Measurements from ENCODE around the gene TPSAB1. TPM values are rescaled to one million over a fixed set of nuclear protein-coding genes. Genes with fewer than 3 reads are reported as not detected.
A peak's percentile ranks its signal among the peaks of the same experiment; 100 is the strongest.

TPSAB1 gene
- polyA plus RNA-seq, 6 donors from 2014 or later = not detected

GRCh38 chr16:1277617-1278282 is 37.2 kb downstream of the TPSAB1 start:
- H3K27me3 Mint-ChIP-seq = peaks cover 9 to 52% (median 34%) of the 10 kb centered on the region in 3 donors
- H3K4me1 Mint-ChIP-seq = peaks cover 0 to 3% (median 2%) of the 10 kb centered on the region in 3 donors
- H3K4me3 Mint-ChIP-seq = no peak overlapping the region
- peak overlapping the region in 1 of 6 donors; percentile 78 for H3K27ac Mint-ChIP-seq
- H3K9me3 Mint-ChIP-seq = peaks cover 0 to 1% (median 0%) of the 10 kb centered on the region in 7 donors
- ATAC-seq (ENCODE audit: low read depth in 2 of 2) (no peak), DNase-seq (no peak)
- peaks cover 0 to 5% of the 10 kb centered on the region in 2 donors for H3K36me3 Mint-ChIP-seq

- peaks cover 0 to 1% (median 0%) of the 10 kb centered on the region in 7 donors for H3K9me3 Mint-ChIP-seq
- H3K27me3 Mint-ChIP-seq = peaks cover 6 to 49% (median 27%) of the 10 kb centered on the region in 3 donors
- H3K27ac Mint-ChIP-seq = no peak overlapping the region
- no peak overlapping the region for H3K4me3 Mint-ChIP-seq
- H3K36me3 Mint-ChIP-seq = no peaks in the 10 kb centered on the region
- peaks cover 0 to 2% (median 0%) of the 10 kb centered on the region in 3 donors for H3K4me1 Mint-ChIP-seq
- ATAC-seq (ENCODE audit: low read depth in 2 of 2) (no peak), DNase-seq (no peak)
Observed at GRCh38 chr16:1278477-1278876, 38.0 kb downstream of the TPSAB1 start.

- no peak for DNase-seq
- Mint-ChIP-seq H3K9me3 (peaks cover 0 to 1% (median 0%) of the 10 kb centered on the region in 7 donors), H3K4me1 (peaks cover 0 to 2% (median 0%) of the 10 kb centered on the region in 3 donors), H3K4me3 (no peak overlapping the region), H3K36me3 (no peaks in the 10 kb centered on the region), H3K27me3 (peaks cover 6 to 53% (median 25%) of the 10 kb centered on the region in 3 donors), H3K27ac (no peak overlapping the region)
- ATAC-seq (ENCODE audit: low read depth in 2 of 2) = no peak
Observed at GRCh38 chr16:1279081-1279944, 38.8 kb downstream of the TPSAB1 start.

- ATAC-seq (ENCODE audit: low read depth in 2 of 2) (no peak), DNase-seq (no peak)
- Mint-ChIP-seq H3K27me3 (peaks cover 6 to 50% (median 21%) of the 10 kb centered on the region in 3 donors), H3K4me1 (peaks cover 0 to 2% (median 0%) of the 10 kb centered on the region in 3 donors), H3K4me3 (no peak overlapping the region), H3K27ac (no peak overlapping the region), H3K9me3 (peaks cover 0 to 1% (median 0%) of the 10 kb centered on the region in 7 donors), H3K36me3 (no peaks in the 10 kb centered on the region)
Observed at GRCh38 chr16:1279945-1280589, 39.6 kb downstream of the TPSAB1 start.

- no peak for DNase-seq
Observed at GRCh38 chr16:1280783-1281182, 40.3 kb downstream of the TPSAB1 start.

GRCh38 chr16:1281517-1281916 is 41.0 kb downstream of the TPSAB1 start:
- peaks cover 0 to 2% (median 0%) of the 10 kb centered on the region in 3 donors for H3K4me1 Mint-ChIP-seq
- DNase-seq = no peak
- peak overlapping the region in 1 of 8 donors; percentile 51 for H3K4me3 Mint-ChIP-seq
- H3K27ac Mint-ChIP-seq = peak overlapping the region in 1 of 6 donors; percentile 69
- no peaks in the 10 kb centered on the region for H3K36me3 Mint-ChIP-seq
- no peak for ATAC-seq (ENCODE audit: low read depth in 2 of 2)
- no peaks in the 10 kb centered on the region for H3K9me3 Mint-ChIP-seq
- H3K27me3 Mint-ChIP-seq = peaks cover 0 to 50% (median 21%) of the 10 kb centered on the region in 3 donors

More at GRCh38 chr16:1280783-1281182, 40.3 kb downstream of the TPSAB1 start:
- Mint-ChIP-seq H3K27ac (no peak overlapping the region), H3K4me1 (peaks cover 0 to 2% (median 0%) of the 10 kb centered on the region in 3 donors), H3K27me3 (peaks cover 1 to 49% (median 20%) of the 10 kb centered on the region in 3 donors), H3K9me3 (no peaks in the 10 kb centered on the region), H3K36me3 (no peaks in the 10 kb centered on the region), H3K4me3 (no peak overlapping the region)
- ATAC-seq (ENCODE audit: low read depth in 2 of 2) = no peak

- Mint-ChIP-seq H3K27ac (peak overlapping the region in 1 of 6 donors; percentile 76), H3K4me1 (peaks cover 0 to 2% (median 0%) of the 10 kb centered on the region in 3 donors), H3K27me3 (peaks cover 0 to 50% (median 22%) of the 10 kb centered on the region in 3 donors), H3K4me3 (no peak overlapping the region), H3K36me3 (no peaks in the 10 kb centered on the region), H3K9me3 (no peaks in the 10 kb centered on the region)
- no peak for DNase-seq
- ATAC-seq (ENCODE audit: low read depth in 2 of 2) = peak in 1 of 2 donors; percentile 20
Observed at GRCh38 chr16:1282324-1282973, 41.9 kb downstream of the TPSAB1 start.

GRCh38 chr16:1283296-1283695 is 42.8 kb downstream of the TPSAB1 start:
- Mint-ChIP-seq H3K9me3 (no peaks in the 10 kb centered on the region), H3K27ac (no peak overlapping the region), H3K4me1 (peaks cover 0 to 2% (median 0%) of the 10 kb centered on the region in 3 donors), H3K4me3 (peak overlapping the region in 1 of 8 donors; percentile 47), H3K36me3 (no peaks in the 10 kb centered on the region), H3K27me3 (peaks cover 0 to 50% (median 24%) of the 10 kb centered on the region in 3 donors)
- DNase-seq = no peak
- no peak for ATAC-seq (ENCODE audit: low read depth in 2 of 2)

GRCh38 chr16:1283996-1284616 is 43.6 kb downstream of the TPSAB1 start:
- Mint-ChIP-seq H3K27me3 (peaks cover 2 to 51% (median 28%) of the 10 kb centered on the region in 3 donors), H3K27ac (no peak overlapping the region), H3K4me3 (no peak overlapping the region), H3K36me3 (no peaks in the 10 kb centered on the region), H3K4me1 (peaks cover 0 to 4% (median 4%) of the 10 kb centered on the region in 3 donors), H3K9me3 (no peaks in the 10 kb centered on the region)
- ATAC-seq (ENCODE audit: low read depth in 2 of 2) (no peak), DNase-seq (no peak)

- Mint-ChIP-seq H3K9me3 (no peaks in the 10 kb centered on the region), H3K4me1 (peaks cover 0 to 13% (median 12%) of the 10 kb centered on the region in 3 donors), H3K4me3 (no peak overlapping the region), H3K36me3 (no peaks in the 10 kb centered on the region), H3K27ac (no peak overlapping the region), H3K27me3 (peaks cover 10 to 67% (median 36%) of the 10 kb centered on the region in 3 donors)
- ATAC-seq (ENCODE audit: low read depth in 2 of 2) = no peak
- no peak for DNase-seq
Observed at GRCh38 chr16:1285669-1286512, 45.4 kb downstream of the TPSAB1 start.

GRCh38 chr16:1286513-1287094 is 46.1 kb downstream of the TPSAB1 start:
- Mint-ChIP-seq H3K27me3 (peaks cover 14 to 73% (median 41%) of the 10 kb centered on the region in 3 donors), H3K4me1 (peaks cover 0 to 13% (median 12%) of the 10 kb centered on the region in 3 donors), H3K36me3 (no peaks in the 10 kb centered on the region), H3K4me3 (no peak overlapping the region), H3K9me3 (no peaks in the 10 kb centered on the region), H3K27ac (no peak overlapping the region)
- no peak for DNase-seq
- ATAC-seq (ENCODE audit: low read depth in 2 of 2) = no peak
